CD4-positive, alpha-beta T cell treated with Interleukin-17A for 1 hour (primary cell): Measurements from ENCODE around the gene CRADD.
"Not testable (repeated sequence)": the region's sequence is repeated elsewhere in the genome, so short reads cannot be mapped to it uniquely, and the experiment has no call there.

ENCODE experiments used
- DNase-seq: peaks from one replicate; pipeline ENCODE4 v3.0.0-alpha.2; 2020

Gene CRADD

DNA sequence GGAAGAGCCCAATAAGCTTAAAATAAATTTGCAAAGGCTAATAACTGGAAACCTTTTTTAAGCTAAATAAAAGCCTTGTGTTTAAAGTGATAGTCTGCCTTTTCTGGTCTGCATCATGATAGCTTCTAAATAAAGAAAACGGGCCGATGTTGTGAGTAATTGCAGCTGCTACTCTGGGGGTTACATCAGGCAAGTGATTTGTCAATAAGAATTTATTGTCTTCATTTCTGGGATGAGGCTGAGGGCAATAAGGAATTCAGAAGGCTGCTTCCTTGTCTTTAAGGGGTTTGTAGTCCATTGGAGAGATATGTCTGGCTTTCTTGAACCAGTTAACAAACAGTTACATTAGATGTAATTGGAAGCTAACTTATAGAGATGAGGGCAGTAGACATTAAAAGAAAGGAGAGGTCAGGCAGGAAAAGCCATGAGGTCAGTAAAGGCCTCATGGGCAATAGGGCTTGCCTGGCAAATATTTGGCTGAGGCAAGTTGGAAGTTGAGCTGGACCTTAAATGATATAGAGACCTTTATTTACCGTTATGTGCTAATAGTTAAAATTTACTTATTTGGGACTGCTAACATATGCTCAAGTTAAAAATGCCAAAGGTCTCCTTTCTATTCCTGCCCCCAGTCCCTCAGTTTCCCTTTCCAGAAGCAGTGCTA lies 85.0 kb downstream of the CRADD start:
- no peak for DNase-seq

DNA sequence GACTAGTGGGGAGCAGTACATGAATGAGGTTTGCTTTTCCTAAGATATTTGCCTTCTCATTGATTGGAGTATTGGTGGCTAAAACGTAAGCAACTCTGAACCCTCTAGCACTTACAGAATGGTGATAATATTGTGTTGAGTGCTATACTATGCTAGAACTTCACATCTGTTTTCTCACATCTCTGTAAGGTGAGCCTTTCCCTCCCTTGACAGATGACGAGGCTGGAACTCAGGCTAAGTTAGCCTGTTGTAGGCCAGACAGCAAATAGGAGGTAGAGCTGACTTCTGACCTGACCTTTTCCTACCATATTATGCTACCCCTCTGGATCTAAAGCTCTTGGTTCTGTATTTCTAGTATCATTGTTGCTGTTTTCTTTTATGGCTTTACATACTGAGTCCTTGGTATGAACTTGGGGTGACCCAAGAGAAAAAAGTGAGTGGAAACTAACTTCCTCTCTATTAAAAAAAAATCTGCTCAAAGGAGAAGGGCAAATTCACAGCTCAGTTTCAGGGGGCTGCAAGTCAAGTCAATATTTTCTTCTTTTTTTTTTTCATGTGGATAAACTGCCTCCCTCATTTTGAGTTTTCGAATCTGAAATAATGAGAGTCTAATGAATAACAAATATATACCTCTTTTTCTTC lies 85.9 kb downstream of the CRADD start:
- DNase-seq: no peak

DNA sequence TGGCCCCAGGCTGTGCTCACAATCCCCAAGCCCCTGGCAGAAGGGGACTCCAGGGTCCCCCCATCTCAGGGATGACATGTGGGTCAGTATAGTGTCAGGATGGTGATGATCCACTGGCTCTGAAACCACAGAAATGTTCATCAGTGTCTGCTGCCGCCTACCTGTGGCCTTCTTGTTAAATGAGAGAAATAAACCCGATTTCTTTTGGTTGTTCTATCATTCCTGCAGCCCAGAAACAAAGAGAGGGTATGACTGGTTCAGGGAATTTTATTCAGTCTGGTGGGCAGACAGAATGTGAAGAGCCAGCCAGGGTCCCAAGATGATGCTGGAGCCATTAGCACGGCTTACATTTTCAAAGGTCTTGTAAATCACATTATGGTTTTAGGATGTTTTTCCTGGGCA lies 86.6 kb downstream of the CRADD start:
- no peak for DNase-seq

DNA sequence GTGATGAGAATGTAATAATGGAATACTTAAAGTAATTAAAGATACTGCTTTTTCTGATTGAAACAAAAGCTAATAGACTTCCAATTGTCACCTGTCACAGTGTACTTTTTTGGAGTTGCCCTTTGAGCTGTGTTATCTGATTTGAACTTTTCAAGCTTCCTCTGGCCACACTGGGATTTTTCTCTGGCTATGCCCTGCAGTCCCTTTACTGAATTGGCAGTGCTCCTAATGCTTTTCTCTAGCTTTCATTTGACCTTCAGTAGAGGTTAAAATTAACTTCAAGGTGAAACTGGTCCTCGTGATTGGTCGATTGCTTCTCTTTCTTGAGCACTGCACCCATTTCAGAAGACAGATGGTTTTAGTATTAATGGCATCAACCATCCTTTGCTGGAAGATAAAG lies 89.2 kb downstream of the CRADD start:
- DNase-seq: no peak

DNA sequence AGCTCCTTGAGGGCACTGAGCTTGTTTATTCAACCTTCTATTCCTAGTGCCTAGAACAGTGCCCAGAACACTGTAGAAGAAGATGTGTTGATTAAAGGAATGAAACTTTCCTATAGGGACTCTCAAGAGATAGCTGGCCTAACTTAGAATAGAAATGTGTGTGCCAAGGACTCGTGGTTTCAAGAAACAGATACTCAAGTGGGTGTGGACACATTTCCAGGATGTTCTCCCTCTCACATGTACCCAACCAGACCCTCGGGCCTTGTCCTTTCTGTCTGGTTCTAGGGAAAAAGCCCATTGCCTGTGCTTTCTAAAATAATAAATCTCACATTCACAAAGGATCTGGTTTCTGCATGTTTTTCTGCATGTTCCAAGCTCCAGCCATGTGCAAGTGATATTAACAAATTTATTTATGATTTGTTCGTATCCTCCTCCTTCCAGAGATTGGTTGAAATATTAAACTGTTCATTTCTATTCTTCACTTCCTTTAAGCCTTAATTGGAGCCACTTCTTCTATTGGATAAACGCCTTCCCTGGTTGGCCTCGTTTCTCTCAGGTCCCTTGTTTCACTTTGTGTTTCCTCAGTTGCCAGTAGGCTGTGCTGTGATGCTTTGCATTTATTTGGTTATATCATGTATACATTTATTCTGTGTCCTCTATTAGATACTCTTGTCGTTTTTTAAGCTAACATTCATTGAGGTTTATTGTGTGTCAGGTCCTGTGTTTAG lies 89.8 kb downstream of the CRADD start:
- peak; percentile 63 for DNase-seq

DNA sequence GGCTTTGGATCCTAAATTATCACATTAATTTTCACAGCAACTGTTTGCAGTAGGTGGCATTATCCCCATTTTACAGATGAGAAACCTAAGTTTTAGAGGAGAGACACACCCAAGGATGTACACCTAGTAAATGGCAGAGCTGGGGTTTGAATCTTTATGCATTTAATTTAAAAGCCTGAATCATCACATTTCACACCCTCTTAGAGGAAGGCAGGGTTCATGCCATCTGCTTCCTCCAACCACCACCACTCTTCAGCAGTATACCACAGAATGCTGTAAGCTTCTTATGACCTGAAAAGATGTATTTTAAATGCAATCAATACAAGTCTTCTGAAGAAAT lies 90.3 kb downstream of the CRADD start:
- no peak for DNase-seq

DNA sequence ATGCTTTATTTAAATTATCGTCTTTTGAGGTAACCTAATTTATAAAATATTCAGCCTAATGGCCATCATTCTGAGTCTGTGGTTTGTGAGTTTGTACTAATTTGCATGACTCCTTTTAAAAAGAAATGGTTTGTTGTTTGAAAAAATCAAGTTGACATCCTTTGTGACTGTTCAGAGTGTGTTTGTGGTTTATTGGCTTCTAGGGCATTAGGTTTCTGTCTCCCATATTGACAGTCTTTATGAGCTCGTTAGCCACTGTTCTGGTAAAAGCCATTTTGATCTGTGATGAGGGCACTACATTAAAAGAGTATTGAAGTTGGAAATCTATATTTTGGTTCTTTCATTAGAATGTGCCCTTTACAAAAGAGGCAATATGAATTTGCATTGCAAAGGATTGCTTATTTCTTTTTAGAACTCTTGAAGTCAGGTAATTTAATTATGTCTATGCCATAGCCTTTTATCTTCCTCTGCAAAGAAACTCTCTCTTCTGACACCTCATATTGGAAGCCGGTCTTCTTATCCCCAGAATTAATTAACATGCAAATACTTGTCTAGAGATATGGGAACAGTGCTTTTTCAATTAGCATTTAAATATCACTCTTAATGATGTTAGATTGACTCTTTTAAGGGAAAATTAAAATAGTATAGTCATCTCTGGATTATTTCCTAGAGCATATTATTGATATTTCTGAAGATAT lies 95.0 kb downstream of the CRADD start:
- DNase-seq: no peak

DNA sequence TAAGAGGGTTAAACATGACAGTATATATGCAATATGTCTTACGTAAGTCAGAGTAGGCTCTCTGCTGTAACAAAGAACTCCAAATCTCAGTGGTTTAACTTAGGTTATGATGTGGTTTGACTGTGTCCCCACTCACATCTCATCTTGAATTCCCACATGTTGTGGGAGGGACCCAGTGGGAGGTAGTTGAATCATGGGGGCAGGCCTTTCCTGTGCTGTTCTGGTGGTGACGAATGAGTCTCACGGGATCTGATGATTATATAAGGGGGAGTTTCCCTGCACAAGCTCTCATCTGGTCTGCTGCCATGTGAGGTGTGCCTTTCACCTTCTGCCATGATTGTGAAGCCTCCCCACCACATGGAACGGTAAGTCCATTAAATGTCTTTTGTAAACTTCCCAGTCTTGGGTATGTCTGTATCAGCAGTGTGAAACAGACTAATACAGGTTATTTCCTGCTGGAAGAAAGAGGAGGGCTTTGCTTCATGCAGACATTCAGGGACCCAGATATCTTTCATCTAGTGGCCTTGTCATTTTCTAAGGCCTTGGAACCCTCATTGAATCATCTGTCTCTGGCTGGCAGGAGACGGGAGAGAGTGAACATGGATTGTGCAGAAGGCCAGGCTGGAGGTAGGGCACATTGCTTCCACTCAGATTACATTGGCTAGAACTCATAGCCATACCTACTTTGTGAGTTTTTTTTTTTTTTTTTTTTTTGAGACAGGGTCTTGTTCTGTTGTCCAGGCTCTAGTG lies 96.1 kb downstream of the CRADD start:
- DNase-seq: peak; percentile 52

DNA sequence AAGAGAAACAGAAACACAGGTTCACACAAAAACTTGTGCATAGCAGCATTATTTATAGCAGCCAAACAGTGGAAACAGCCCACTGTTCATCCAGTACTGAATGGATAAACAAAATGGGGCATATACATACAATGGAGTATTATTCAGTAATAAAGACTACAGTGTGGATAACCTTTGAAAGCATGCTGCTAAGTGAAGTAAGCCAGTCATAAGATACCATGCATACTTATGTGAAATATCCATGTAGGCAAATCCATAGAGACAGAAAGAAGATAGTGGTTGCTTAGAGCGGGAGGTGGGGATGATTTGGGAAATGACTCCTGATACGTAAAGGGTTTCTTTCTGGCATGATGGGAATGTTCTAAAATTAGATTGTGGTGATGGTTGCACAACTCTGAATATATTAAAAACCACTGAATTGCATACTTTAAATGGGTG lies 99.4 kb downstream of the CRADD start:
- DNase-seq: no peak

DNA sequence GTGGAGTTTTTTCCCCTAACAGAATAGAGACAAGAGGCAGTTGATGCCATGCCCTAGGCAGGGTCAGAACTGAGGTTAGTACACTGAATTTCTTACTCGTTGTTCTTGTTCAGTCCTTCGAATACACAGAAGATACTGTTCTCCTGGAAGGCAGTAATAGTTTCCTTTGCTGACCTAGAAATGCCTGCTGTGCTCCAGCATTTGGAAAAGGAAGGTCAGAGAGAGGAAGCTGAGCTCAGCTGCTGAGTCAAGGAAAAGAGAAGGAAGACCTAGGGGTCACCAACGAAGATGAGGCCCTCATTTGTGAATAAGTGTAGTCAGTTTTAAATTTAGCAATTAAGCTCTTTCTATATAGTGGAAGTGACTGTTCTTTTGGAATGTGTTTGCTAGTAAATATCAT lies 100.1 kb downstream of the CRADD start:
- no peak for DNase-seq

DNA sequence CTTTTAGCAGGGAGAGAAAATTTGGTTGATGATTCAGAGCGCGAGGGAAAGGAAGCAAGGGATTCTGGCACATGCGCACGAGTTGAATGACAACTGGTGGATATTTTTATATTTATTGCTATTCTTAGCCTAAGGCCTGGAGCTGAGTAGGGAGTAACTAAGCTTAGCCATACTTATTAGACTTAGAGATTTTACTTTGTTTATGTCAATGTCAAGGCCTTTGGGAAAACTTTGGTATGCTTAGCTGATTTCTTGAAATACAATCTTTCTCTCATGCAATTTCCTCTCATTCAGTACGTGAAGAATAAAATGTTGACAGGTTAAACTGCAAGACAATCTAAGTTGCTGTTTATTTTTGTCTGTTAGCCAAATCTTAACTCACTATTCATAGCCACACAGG lies 101.1 kb downstream of the CRADD start:
- no peak for DNase-seq

DNA sequence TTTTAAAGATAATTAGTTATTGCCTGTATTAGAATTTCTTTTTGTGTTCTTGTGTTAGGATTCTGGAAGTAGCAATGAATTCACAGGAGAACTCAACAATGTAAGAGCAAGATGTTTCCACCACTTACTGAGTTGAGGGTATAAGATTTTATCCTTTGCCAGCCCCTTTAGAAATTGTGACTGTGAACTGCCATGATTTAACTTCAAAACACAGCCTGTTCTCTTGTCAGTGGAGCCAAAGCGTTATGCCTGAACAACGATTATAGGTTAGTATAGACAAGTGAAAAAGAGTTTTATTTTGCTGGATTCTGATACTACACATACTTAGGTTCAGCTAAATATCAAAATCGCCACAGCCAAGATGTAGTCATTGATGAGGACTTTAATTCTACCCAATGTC lies 101.6 kb downstream of the CRADD start:
- DNase-seq: no peak

DNA sequence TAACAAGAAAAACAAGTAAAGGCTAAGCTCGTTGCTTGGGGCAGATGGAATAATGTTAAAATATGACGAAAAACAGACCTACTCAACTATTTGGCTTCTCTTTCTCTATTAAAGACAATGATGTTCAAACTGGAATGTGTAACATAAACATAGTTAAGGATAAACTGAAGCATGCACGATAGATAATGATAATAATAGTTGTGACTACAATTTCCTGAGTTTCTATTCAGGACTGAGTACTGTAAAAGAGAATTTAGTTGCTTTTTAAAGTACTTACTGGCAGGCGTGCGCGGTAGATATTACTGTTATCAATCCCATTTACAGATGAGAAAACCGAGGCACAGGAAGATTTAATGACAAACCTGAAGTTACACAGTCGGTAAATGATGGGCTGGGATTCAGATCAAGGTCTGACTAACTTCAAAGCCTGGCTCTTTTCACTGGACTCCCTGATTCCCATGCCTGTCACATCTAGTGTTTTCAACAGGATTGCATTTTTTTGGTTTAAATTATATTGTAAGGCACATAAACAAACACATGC lies 103.0 kb downstream of the CRADD start:
- no peak for DNase-seq

DNA sequence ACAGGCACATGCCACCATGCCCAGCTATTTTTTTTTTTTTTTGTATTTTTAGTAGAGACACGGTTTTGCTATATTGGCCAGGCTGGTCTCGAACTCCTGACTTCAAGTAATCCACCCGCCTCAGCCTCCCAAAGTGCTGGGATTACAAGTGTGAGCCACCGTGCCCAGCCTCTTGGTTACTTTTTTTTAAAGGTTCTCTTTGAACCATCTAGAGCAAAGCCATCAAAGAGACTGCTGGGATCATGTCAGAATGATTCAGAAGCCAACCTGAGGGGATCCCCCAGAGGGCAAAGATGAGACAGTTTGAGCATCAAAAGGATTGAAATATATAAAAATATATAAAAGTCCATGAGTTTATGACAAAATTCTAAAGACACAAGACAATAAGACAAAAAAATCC lies 103.7 kb downstream of the CRADD start:
- peak; percentile 11 for DNase-seq

DNA sequence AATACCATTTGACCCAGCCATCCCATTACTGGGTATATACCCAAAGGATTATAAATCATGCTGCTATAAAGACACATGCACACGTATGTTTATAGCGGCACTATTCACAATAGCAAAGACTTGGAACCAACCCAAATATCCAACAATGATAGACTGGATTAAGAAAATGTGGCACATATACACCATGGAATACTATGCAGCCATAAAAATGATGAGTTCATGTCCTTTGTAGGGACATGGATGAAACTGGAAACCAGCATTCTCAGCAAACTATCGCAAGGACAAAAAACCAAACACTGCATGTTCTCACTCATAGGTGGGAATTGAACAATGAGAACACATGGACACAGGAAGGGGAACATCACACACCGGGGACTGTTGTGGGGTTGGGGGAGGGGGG lies 104.8 kb downstream of the CRADD start:
- DNase-seq: not testable (repeated sequence)

DNA sequence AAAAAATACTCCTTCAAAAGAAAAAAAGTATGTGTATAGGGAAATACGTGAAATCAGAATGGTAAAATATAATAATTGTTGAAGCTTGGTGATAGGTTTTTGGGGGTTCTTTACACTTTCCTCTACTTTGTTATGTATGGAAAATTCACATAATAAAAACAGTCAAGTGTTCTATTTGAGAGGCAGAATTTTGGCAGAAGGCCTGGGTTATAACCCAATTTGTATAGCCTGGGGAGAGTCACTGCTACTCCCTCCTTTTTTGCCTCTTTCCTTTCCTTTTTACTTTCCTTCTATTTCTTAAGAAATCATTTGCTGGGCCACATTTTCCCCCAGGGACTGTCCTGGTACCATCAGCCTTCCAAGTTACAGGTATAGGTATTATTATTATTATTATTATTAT lies 105.7 kb downstream of the CRADD start:
- no peak for DNase-seq

DNA sequence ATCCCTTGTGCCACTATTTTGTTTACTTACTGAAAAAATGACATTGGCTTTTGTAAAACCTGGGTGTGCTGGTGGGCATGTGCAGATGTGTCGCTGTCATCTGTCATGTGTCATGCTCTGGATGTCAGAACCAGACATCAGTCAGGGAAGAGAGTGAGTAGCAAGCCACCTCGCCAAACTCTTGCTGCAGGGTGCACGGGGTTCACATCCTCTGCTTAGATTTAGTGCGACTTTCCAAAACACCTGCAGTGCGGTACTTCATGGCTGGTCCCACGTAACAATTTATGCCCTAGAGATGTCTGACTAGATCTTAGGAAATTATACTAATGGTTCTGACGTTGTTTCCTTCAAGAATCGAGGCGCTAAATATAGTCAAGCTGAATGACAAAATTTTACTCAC lies 106.7 kb downstream of the CRADD start:
- DNase-seq: peak; percentile 23

DNA sequence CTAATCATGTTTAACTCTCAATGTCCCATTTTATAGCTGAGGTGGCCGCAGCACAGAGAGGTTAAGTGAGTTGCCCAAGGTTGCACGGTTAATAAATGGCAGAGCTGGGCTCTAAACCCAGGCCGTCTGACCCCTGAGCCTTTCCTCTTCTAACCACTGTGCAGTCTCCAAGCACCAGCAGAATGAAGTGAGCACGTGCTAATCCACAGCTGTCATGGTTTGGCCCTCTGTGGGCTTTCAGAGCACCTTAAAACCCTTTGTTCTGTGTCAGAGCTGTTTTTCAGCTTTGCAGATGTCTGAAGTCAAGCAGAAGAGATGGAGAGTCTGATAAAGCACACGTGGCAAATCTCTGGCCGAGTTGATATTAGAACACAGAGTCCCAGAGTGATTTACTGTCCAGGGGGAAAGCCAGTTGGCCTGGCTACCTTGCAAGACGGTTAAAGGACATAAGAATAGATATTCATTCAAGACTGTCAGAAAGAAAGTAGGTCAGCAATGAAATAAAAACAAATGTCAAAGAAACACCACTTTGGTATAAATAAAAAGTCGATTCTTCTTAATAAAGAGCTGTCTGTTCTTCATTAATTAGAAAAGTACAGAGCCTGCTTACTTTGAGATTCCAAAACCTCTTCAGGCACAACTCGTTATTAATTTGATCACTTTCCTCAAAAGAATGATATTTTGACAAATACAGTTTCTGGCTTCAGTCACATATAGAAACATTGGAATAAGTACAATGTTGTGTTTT lies 107.3 kb downstream of the CRADD start:
- peak; percentile 32 for DNase-seq

DNA sequence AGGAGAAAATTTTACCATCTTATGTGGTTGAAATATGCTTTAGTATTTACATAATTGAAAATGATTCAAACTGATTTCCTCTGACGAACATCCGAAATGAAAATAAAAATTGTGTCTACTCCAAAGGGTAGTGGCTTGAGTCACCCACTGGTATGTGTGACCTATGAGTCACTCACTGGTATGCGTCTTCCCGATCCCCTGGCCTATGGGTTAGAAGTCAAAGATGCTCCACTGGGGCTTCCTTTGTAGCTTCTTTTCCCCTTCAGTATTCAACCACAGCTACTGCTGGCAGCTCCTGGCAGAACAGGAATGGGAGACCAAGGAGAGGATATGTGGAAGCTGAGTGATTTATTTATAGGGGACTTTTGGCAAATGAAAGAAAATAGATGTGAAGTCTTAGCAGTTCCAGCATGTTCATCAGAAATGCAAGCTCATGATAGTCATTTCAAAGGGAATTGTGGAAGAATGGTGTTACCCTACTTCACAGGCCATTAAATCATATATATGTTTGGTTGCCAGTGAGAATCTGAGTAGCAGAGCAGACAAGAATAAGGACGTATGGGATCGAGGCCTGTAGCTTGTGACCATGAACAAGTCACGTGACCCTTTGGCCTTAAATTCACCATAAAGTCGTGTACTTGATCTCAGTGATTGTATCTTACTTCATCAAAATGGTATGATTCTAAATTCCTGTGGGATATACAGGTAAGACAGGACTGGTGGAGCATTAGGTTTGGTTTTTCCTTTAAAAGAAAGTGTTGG lies 108.3 kb downstream of the CRADD start:
- peak; percentile 41 for DNase-seq

DNA sequence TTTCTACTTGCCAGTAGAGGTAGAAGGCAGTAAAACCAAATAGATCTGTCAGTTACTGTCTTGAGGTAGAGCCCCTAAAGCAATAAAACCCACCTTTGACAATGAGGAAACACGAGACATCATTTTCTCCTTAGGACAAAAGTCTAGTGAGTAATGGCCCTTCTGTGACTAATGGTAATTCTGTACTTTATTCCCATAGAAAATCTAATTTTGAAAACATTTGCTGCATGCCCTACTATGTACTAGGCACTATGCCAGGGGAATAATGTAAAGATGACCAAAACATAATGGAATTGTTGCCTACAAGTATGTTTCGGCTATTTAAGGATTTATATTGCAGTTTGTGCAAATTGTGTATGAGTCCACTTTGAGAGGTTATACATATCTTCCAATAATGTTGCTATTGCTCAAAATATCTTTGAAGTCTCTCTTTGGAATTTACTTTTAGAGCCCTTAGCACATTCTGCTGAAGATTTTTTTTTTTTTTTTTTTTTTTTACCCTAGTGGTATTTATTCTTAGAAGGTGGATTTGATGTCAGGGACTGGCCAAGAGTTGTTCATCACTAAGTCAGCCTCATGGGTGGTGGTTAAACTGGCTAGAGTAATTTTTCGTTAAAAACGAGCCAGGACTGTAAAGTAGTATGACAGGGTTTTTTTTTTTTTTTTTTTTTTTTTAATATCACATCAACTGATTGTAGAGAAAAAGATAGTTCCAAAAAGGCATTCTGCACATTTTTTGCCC lies 109.7 kb downstream of the CRADD start:
- DNase-seq: no peak
